Fibroblast of lung (primary cell): Measurements from ENCODE around the gene LINS1.

ENCODE experiments used
- EZH2 ChIP-seq: IDR thresholded peaks from 2 replicates; pipeline ENCODE4 v1.5.1; 2012; ENCODE audit warnings: low read length, control low read depth, mild to moderate bottlenecking; ENCODE audit errors: missing control alignments
- TF ChIP-seq, protein P1 (sequence below), 2 donors: IDR thresholded peaks in 1 of 2; conservative IDR thresholded peaks in 1 of 2; 1 replicate in 1 of 2; 2 replicates in 1 of 2; pipeline ENCODE4 v1.5.1; 2011 to 2012; ENCODE audit warnings: low read length in 2 of 2, control low read depth in 1 of 2, inconsistent platforms in 1 of 2, low read depth in 1 of 2, mild to moderate bottlenecking in 1 of 2

DNA sequence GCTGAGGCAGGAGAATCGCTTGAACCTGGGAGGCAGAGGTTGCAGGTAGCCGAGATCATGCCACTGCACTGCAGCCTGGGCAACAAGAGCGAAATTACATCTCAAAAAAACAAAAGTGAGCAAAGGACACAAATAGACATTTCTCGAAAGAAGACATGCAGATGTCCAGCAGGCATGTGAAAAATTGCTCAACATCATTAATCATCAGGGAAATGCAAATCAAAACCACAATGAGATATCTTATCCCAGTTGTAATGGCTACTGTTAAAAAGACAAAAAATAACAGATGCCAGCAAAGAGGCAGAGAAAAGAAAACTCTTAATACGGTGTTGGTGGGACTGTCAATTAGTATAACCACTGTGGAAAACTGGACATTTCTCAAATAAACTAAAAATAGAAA, 21.3 kb upstream of the LINS1 start:
- TF ChIP-seq, protein P1, sequence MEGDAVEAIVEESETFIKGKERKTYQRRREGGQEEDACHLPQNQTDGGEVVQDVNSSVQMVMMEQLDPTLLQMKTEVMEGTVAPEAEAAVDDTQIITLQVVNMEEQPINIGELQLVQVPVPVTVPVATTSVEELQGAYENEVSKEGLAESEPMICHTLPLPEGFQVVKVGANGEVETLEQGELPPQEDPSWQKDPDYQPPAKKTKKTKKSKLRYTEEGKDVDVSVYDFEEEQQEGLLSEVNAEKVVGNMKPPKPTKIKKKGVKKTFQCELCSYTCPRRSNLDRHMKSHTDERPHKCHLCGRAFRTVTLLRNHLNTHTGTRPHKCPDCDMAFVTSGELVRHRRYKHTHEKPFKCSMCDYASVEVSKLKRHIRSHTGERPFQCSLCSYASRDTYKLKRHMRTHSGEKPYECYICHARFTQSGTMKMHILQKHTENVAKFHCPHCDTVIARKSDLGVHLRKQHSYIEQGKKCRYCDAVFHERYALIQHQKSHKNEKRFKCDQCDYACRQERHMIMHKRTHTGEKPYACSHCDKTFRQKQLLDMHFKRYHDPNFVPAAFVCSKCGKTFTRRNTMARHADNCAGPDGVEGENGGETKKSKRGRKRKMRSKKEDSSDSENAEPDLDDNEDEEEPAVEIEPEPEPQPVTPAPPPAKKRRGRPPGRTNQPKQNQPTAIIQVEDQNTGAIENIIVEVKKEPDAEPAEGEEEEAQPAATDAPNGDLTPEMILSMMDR (conservative IDR thresholded peaks at IDR 0.05 in 1 of 2, IDR thresholded peaks at IDR 0.05 in 1 of 2; ENCODE audit: low read depth in 1 of 2, low read length in 2 of 2) = no peak
- TF ChIP-seq EZH2 = no peak
